ENCODE results near the gene TLE5.

GRCh38 chr19:3054972-3055740, 7.1 kb downstream of the TLE5 start:
- TF ChIP-seq CTCF (IDR thresholded peaks at IDR 0.05) (no peak), POLR2A (IDR thresholded peaks at IDR 0.05) (no peak), EP300 (IDR thresholded peaks at IDR 0.05) (no peak)

Measured in upper lobe of left lung (tissue), 4 donors.